Urinary bladder (tissue), 4 donors: ENCODE data around the gene P4HTM. TPM values are rescaled to one million over a fixed set of nuclear protein-coding genes. Genes with fewer than 3 reads are reported as not detected.

Source experiments
- DNase-seq: peaks from one replicate; pipeline ENCODE4 v3.0.0-alpha.2; 2015; ENCODE audit errors: extremely low spot score
- H3K27ac ChIP-seq: one replicate; pipeline ENCODE4 v1.5.1; 2013; ENCODE audit warnings: low read depth, mild to moderate bottlenecking, moderate library complexity
- H3K36me3 ChIP-seq: one replicate; pipeline ENCODE4 v1.6.1; 2013; ENCODE audit warnings: mild to moderate bottlenecking, moderate library complexity; ENCODE audit not compliant: insufficient read depth
- H3K4me1 ChIP-seq: one replicate; pipeline ENCODE4 v1.6.1; 2013; ENCODE audit warnings: mild to moderate bottlenecking, moderate library complexity; ENCODE audit not compliant: insufficient read depth
- H3K4me3 ChIP-seq: one replicate; pipeline ENCODE4 v1.5.1; 2013; ENCODE audit warnings: low read depth, low read length
- WGBS: extraction: QIAGEN DNeasy Blood & Tissue Kit; methylation state at CpG from one replicate; pipeline ENCODE4 v1.1.7; 2013; 5-methylcytosine and 5-hydroxymethylcytosine counted together
- polyA plus RNA-seq: library from polyadenylated mRNA; stranded (reverse); fragments of 200-250 nt; gene quantifications from one replicate; pipeline ENCODE4 v1.2.3, GENCODE V29; 2013
- small RNA-seq: library from RNA; depleted of rRNA; stranded (forward); fragments of <200 nt; gene quantifications from one replicate; pipeline ENCODE3, GENCODE V24; 2014
- total RNA-seq: library from RNA; depleted of rRNA; stranded (reverse); fragments of >200 nt; gene quantifications from one replicate; pipeline ENCODE4 v1.2.3, GENCODE V29; 2014
- donor health status: healthy with polysubstance abuse.
- donor health status: healthy.

Gene P4HTM
- total and polyA plus RNA-seq, 2 donors, result 30.9 to 31.6 TPM

- Histone ChIP-seq H3K4me1 (no peaks in the 10 kb centered on the region), H3K27ac (peak within 1 kb of the TSS; percentile 89), H3K36me3 (peaks cover 7% of the 10 kb centered on the region), H3K4me3 (peak within 1 kb of the TSS; percentile 61)
- peak; percentile 73 for DNase-seq
- 2% methylated on average over 55 of the region's 55 CpGs for WGBS
Observed at GRCh38 chr3:49028673-49029562, 38.9 kb downstream of the P4HTM start, which contains the start of gene IMPDH2. IMPDH2 (minus strand) TSS chr3:49029398; CDS start chr3:49029350, 48 bp downstream.

GRCh38 chr3:49029563-49029884, 39.5 kb downstream of the P4HTM start:
- H3K36me3 ChIP-seq, result peaks cover 6% of the 10 kb centered on the region
- 2% methylated on average over 7 of the region's 7 CpGs for WGBS

GRCh38 chr3:49030321-49030720, 40.3 kb downstream of the P4HTM start:
- H3K27ac ChIP-seq, result no peak overlapping the region
- no peak for DNase-seq
- no peak overlapping the region for H3K4me3 ChIP-seq
- H3K4me1 ChIP-seq, result no peaks in the 10 kb centered on the region
- peaks cover 7% of the 10 kb centered on the region for H3K36me3 ChIP-seq
- 90% methylated on average over 6 of the region's 6 CpGs for WGBS

More at GRCh38 chr3:49029563-49029884, 39.5 kb downstream of the P4HTM start:
- DNase-seq, result no peak
- no peak overlapping the region for H3K4me3 ChIP-seq
- H3K4me1 ChIP-seq, result no peaks in the 10 kb centered on the region
- H3K27ac ChIP-seq, result peak overlapping the region; percentile 77

GRCh38 chr3:49032646-49033304, 42.7 kb downstream of the P4HTM start:
- 88% methylated on average over 6 of the region's 6 CpGs for WGBS
- no peak overlapping the region for H3K27ac ChIP-seq
- no peaks in the 10 kb centered on the region for H3K4me1 ChIP-seq
- no peak for DNase-seq
- H3K4me3 ChIP-seq, result no peak overlapping the region
- H3K36me3 ChIP-seq, result peaks cover 7% of the 10 kb centered on the region

GRCh38 chr3:49034650-49035049, 44.6 kb downstream of the P4HTM start:
- 91% methylated on average over 2 of the region's 2 CpGs for WGBS
- Histone ChIP-seq H3K36me3 (peaks cover 7% of the 10 kb centered on the region), H3K4me3 (no peak overlapping the region)

GRCh38 chr3:49035281-49035680, 45.2 kb downstream of the P4HTM start:
- Histone ChIP-seq H3K36me3 (peaks cover 7% of the 10 kb centered on the region), H3K27ac (no peak overlapping the region), H3K4me1 (no peaks in the 10 kb centered on the region), H3K4me3 (no peak overlapping the region)
- no peak for DNase-seq
- 89% methylated on average over 3 of the region's 3 CpGs for WGBS

More at GRCh38 chr3:49034650-49035049, 44.6 kb downstream of the P4HTM start:
- no peak for DNase-seq
- Histone ChIP-seq H3K4me1 (no peaks in the 10 kb centered on the region), H3K27ac (no peak overlapping the region)

GRCh38 chr3:49053543-49053942, 63.5 kb downstream of the P4HTM start:
- H3K27ac ChIP-seq, result no peak overlapping the region
- H3K4me1 ChIP-seq, result no peaks in the 10 kb centered on the region
- DNase-seq, result no peak
- H3K36me3 ChIP-seq, result peaks cover 3% of the 10 kb centered on the region
- 98% methylated on average over 1 of the region's 1 CpG for WGBS
- no peak overlapping the region for H3K4me3 ChIP-seq

- H3K27ac ChIP-seq, result no peak overlapping the region
- no peaks in the 10 kb centered on the region for H3K4me1 ChIP-seq
- no peak for DNase-seq
- WGBS, result 94% methylated on average over 2 of the region's 2 CpGs
- no peak overlapping the region for H3K4me3 ChIP-seq
- peaks cover 3% of the 10 kb centered on the region for H3K36me3 ChIP-seq
Observed at GRCh38 chr3:49054344-49054862, 64.4 kb downstream of the P4HTM start.

Small RNAs within 50 kb of the gene (small RNA-seq; reads per million reads assigned to genes)
- 4,314 reads per million, percentile 100 among the genes with 10 or more reads in this experiment for gene MIR191
- gene MIR425, result 65.7 reads per million, percentile 97 among the genes with 10 or more reads in this experiment

Other genes with a start within 250 kb of the P4HTM start
- 20.5 TPM for gene PRKAR2A, start 142.4 kb upstream of the P4HTM start, total RNA-seq
- 23.0 TPM for gene PRKAR2A, start 142.4 kb upstream of the P4HTM start, polyA plus RNA-seq
- gene SLC25A20, start 91.4 kb upstream of the P4HTM start, total RNA-seq, result 11.0 TPM
- gene SLC25A20, start 91.4 kb upstream of the P4HTM start, polyA plus RNA-seq, result 14.1 TPM
- gene ARIH2, start 71.4 kb upstream of the P4HTM start, total RNA-seq, result 71.6 TPM
- 59.9 TPM for gene ARIH2, start 71.4 kb upstream of the P4HTM start, polyA plus RNA-seq
- 66.2 TPM for gene WDR6, start 17.1 kb downstream of the P4HTM start, total RNA-seq
- gene WDR6, start 17.1 kb downstream of the P4HTM start, polyA plus RNA-seq, result 132 TPM
- 26.7 TPM for gene DALRD3, start 28.3 kb downstream of the P4HTM start, total RNA-seq
- 28.3 TPM for gene DALRD3, start 28.3 kb downstream of the P4HTM start, polyA plus RNA-seq
- gene NDUFAF3, start 31.9 kb downstream of the P4HTM start, total RNA-seq, result 43.2 TPM
- 81.6 TPM for gene NDUFAF3, start 31.9 kb downstream of the P4HTM start, polyA plus RNA-seq
- 247 TPM for gene IMPDH2, start 39.2 kb downstream of the P4HTM start, total RNA-seq
- gene IMPDH2, start 39.2 kb downstream of the P4HTM start, polyA plus RNA-seq, result 192 TPM
- 63.0 TPM for gene QRICH1, start 103.8 kb downstream of the P4HTM start, total RNA-seq
- gene QRICH1, start 103.8 kb downstream of the P4HTM start, polyA plus RNA-seq, result 40.7 TPM
- gene QARS1, start 114.5 kb downstream of the P4HTM start, total RNA-seq, result 197 TPM
- gene QARS1, start 114.5 kb downstream of the P4HTM start, polyA plus RNA-seq, result 242 TPM
- gene USP19, start 130.6 kb downstream of the P4HTM start, total RNA-seq, result 30.8 TPM
- gene USP19, start 130.6 kb downstream of the P4HTM start, polyA plus RNA-seq, result 44.8 TPM
- 429 TPM for gene LAMB2, start 142.8 kb downstream of the P4HTM start, total RNA-seq
- gene LAMB2, start 142.8 kb downstream of the P4HTM start, polyA plus RNA-seq, result 366 TPM
- 10.3 TPM for gene CCDC71, start 176.1 kb downstream of the P4HTM start, total RNA-seq
- gene CCDC71, start 176.1 kb downstream of the P4HTM start, polyA plus RNA-seq, result 25.6 TPM
- gene KLHDC8B, start 181.4 kb downstream of the P4HTM start, total RNA-seq, result 27.3 TPM
- gene KLHDC8B, start 181.4 kb downstream of the P4HTM start, polyA plus RNA-seq, result 80.8 TPM